BLaER1 treated with 17β-estradiol and CSF1 and Interleukin-3, amounts not matched to agents 10 nM and 100 nM (cell line): ENCODE data around the gene SEC61A1.

ENCODE experiments used
- H3K27ac ChIP-seq, 11 experiments: shearing (Covaris generic); formaldehyde crosslinking; 2 replicates each; pipeline ENCODE4 v1.8.1; 2022
- H3K27me3 ChIP-seq, 11 experiments: shearing (Covaris generic); formaldehyde crosslinking; 2 replicates each; pipeline ENCODE4 v1.8.1; 2022
- H3K36me3 ChIP-seq, 11 experiments: shearing (Covaris generic); formaldehyde crosslinking; 2 replicates each; pipeline ENCODE4 v1.8.1; 2022
- H3K4me1 ChIP-seq, 10 experiments: shearing (Covaris generic); formaldehyde crosslinking; 2 replicates each; pipeline ENCODE4 v1.8.1; 2022
- H3K4me2 ChIP-seq, 11 experiments: shearing (Covaris generic); formaldehyde crosslinking; 2 replicates each; pipeline ENCODE4 v1.8.1; 2022
- H3K4me3 ChIP-seq, 10 experiments: shearing (Covaris generic); formaldehyde crosslinking; 2 replicates each; pipeline ENCODE4 v1.8.1; 2022
- H3K9ac ChIP-seq, 11 experiments: shearing (Covaris generic); formaldehyde crosslinking; 2 replicates each; pipeline ENCODE4 v1.8.1; 2022
- H3K9me3 ChIP-seq, 11 experiments: shearing (Covaris generic); formaldehyde crosslinking; replicated peaks in 1 of 11; 2 replicates each; pipeline ENCODE4 v1.8.1; 2022
- H4K20me1 ChIP-seq, 11 experiments: shearing (Covaris generic); formaldehyde crosslinking; 2 replicates each; pipeline ENCODE4 v1.8.1; 2022
- Cebpa-rat ChIP-seq, 11 experiments: shearing (Covaris generic); IDR thresholded peaks; 2 replicates each; pipeline ENCODE4 v1.8.1; 2022

SEC61A1 gene

DNA sequence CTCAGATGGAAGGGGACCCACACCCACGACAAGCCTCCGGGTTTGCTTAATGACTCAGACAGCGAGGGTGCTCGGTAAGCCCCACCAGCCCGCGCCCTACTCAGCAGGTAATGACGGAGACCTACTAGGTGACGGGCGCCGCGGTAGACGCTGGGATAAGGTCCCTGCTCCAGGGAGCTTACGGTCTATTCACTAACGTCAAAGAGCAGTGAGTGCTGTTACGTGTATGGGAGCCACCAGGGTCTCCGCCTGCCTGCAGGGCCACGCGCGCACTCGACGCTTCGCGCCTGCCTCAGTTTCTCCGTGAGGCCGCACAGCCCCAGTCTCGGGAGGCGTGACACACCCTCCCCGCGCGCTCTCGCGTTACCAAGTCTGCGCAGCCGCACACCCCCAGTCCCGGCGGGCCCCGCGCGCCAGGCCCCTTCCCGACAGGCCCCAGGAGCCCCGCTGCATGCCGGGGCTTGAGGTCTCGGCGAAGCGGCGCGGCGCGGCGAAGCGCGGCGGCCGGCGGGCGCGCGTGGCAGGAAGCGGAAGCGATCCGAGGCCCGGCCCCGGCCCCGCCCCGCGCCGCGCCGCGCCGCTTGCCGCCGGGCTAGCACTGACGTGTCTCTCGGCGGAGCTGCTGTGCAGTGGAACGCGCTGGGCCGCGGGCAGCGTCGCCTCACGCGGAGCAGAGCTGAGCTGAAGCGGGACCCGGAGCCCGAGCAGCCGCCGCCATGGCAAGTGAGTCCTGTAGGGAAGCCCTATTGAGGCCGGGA is at the start of gene SEC61A1:
Gene SEC61A1, plus strand, starts transcription at position 601 of the 758 bp plus-strand sequence. Its CDS starts 116 bp downstream, at position 717.
- Histone ChIP-seq H3K27ac (peak within 1 kb of the TSS; percentile 89 to 98 (median 96)), H3K9me3 (no peaks in the 10 kb centered on the region), H3K4me1 (peaks cover 32 to 37% (median 34%) of the 10 kb centered on the region in 10 experiments), H4K20me1 (peaks cover 24 to 46% (median 39%) of the 10 kb centered on the region in 11 experiments), H3K27me3 (no peaks in the 10 kb centered on the region), H3K4me2 (peak within 1 kb of the TSS; percentile 89 to 98 (median 95)), H3K9ac (peak within 1 kb of the TSS; percentile 93 to 99 (median 98)), H3K4me3 (peak within 1 kb of the TSS; percentile 87 to 100 (median 97)), H3K36me3 (peaks cover 35 to 42% (median 38%) of the 10 kb centered on the region in 11 experiments)
- no peak for TF ChIP-seq Cebpa-rat (IDR thresholded peaks at IDR 0.05)

DNA sequence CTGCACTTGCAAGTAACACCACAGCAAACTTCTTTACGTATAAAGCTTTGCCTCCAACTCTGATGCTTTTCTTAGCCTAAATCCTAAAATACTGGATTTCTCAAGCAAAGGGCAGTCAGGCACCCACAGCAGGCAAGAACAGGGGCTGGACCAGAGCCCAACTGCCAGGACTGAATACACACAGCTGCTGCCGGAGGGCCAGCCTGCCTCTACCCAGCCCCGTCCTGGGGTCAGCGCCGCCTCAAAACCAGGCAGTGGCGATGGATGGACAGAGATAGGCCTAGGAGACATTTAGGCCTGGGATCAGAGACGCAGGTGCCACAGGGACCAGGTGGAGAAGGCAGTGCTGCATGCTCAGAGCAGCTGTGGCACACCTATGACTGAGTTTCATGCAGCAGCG is 47.6 kb upstream of the SEC61A1 start:
- H3K27ac ChIP-seq: no peak overlapping the region
- H3K4me1 ChIP-seq: 0 out of 20 replicates have a peak, but pooled peaks cover 0 to 3% (median 0%) of the 10 kb centered on the region in 10 experiments
- H3K4me3 ChIP-seq: no peak overlapping the region
- no peak for TF ChIP-seq Cebpa-rat (IDR thresholded peaks at IDR 0.05)
- no peak overlapping the region for H3K9ac ChIP-seq
- H3K36me3 ChIP-seq: no peaks in the 10 kb centered on the region
- no peaks in the 10 kb centered on the region for H3K27me3 ChIP-seq
- no peaks in the 10 kb centered on the region for H3K9me3 ChIP-seq
- H3K4me2 ChIP-seq: no peak overlapping the region
- H4K20me1 ChIP-seq: no peaks in the 10 kb centered on the region

DNA sequence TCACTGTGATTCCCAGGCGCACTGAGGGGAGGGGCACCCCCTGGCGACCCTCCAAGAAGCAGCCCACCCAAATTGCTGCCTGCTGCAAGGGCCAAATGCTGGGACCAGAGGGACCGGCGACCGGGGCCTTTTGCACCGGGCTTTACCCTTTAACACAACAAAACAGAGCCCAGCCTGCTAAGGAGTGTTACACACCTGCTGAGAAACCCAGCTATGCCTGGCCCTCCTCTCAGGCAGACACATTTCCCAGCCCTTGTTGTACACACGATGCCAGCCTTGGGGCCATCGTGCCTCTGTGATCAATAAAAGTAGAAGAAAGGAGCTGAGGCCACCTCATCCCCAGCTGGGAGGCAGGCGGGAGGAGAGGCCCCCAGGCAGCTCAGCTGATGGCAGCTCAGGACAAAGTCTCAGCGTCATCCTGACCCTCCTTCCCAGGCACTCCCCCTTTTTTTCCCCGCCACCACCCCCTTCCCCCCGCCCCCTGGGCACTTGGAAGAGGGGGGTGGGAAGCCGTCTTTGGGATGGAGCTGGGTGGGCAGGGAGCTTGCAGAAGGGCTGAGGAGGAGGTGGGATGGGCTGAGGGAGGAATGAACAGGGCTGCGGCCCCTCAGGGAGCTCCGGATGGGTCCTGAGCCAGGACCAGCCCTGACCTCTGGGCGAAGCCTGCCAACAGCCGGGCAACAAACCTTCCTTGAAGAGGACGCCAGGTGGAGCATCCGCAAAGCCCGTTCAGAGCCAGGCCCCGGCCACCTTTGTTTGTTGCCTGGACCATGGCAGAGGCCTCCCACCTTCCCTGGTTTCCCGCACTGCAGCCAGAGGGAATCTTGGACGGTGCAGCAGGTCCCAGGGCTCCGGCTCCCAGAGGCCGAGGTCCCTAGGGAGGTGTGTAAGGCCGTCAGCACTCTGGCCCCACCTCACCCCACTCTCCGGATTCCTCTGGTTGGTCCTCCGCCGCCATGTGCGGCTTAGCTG is 45.9 kb upstream of the SEC61A1 start:
- TF ChIP-seq Cebpa-rat (IDR thresholded peaks at IDR 0.05): no peak
- H3K27ac ChIP-seq: no peak overlapping the region

DNA sequence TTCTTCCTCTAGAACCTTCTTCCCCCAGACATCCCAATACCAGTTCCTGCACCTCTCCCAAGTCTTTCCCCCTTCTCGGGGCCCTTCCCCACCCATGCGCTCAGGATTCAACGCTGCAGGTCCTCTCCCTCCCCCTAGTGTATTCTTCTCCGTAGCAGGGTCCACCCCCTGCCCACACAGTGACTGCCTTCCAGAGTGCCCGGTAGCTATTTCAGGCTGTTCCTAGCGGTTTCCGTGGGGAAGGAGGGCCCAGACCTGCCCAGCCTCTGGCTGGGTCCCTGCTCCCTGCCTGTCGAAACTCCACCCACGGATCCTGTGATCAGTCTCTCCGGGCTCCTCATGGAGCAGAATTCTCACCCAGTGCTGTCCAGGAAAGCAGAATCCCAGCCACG is 45.2 kb upstream of the SEC61A1 start:
- TF ChIP-seq Cebpa-rat (IDR thresholded peaks at IDR 0.05): no peak
- Histone ChIP-seq H3K4me3 (no peak overlapping the region), H3K36me3 (no peaks in the 10 kb centered on the region), H3K27ac (no peak overlapping the region), H3K4me1 (0 out of 20 replicates have a peak, but pooled peaks cover 0 to 3% (median 0%) of the 10 kb centered on the region in 10 experiments), H4K20me1 (no peaks in the 10 kb centered on the region), H3K9ac (no peak overlapping the region), H3K9me3 (no peaks in the 10 kb centered on the region), H3K27me3 (no peaks in the 10 kb centered on the region), H3K4me2 (no peak overlapping the region)

More for the DNA sequence above, 45.9 kb upstream of the SEC61A1 start:
- no peak overlapping the region for H3K9ac ChIP-seq
- H3K4me1 ChIP-seq: 0 out of 20 replicates have a peak, but pooled peaks cover 0 to 3% (median 0%) of the 10 kb centered on the region in 10 experiments
- H3K27me3 ChIP-seq: no peaks in the 10 kb centered on the region
- no peaks in the 10 kb centered on the region for H3K36me3 ChIP-seq
- no peak overlapping the region for H3K4me2 ChIP-seq
- no peak overlapping the region for H3K4me3 ChIP-seq
- H3K9me3 ChIP-seq: no peaks in the 10 kb centered on the region
- no peaks in the 10 kb centered on the region for H4K20me1 ChIP-seq

DNA sequence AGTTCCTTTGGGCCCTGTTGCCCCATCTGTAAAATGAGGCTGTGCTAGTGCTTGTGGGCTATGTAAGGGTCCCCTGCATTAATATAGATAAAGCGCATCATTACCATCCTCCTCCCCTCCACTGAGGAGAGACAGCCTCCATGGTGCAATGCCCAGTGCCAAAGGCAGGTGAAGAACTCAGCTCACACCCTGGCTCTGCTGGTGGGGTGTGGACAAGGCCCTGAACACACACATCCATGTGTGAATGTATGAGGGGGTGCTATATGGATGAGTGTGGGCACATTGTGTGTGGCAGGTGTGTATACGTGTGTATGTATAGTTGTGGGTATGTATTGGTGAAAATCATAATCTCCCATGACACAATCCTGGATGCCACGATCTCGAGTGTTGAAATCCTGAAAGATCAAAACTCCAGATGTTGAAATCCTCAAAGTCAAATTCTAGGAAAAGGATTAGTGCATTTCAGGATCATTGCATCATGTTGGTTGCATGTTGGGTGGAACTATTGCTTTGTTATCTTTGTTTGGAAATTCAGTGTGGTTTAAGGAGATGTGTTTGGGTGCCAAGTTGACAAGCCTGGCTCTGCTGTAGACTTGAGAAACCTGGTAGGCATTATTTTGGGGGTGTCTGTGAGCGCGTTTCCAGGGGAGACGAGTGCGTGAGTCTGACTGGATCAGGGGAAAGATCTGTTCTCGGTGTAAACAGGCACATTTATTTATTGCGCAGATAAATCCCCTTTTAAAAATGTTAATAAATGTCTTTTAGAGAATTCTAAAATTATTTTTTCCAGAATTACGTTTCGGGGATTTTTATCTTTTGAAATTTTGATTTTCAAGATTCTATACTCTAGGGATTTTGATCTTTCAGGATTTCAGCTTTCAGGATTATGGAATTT is 42.0 kb upstream of the SEC61A1 start:
- 0 out of 22 replicates have a peak, but pooled peaks of 1 of the 11 experiments have one; percentile 26 for TF ChIP-seq Cebpa-rat (IDR thresholded peaks at IDR 0.05)

DNA sequence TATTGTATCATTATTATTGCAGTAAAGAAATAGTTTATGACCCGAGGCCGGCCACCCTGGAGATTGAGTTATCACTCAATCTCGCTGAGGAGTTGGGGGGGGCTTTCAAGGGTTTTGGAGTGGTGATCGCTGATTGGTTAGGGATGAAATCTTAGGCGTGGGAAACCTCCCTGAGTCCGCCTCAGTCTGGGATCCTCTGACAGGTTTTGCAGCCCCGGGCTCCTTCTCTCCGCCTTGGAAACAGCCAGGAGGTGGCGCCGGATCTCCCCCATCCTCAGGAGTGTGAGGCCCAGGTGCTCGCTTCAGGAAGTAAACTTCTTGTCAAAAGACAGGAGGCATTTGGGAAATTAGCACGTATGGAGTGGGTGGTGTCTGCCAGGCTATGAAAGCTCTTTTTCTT is 41.1 kb upstream of the SEC61A1 start:
- H4K20me1 ChIP-seq: no peaks in the 10 kb centered on the region
- peaks cover 3 to 17% (median 11%) of the 10 kb centered on the region in 11 experiments; a peak in 21 of 22 replicates for H3K9me3 ChIP-seq
- no peak overlapping the region for H3K4me2 ChIP-seq
- H3K4me3 ChIP-seq: no peak overlapping the region
- H3K9ac ChIP-seq: no peak overlapping the region
- 0 out of 20 replicates have a peak, but pooled peaks cover 0 to 3% (median 0%) of the 10 kb centered on the region in 10 experiments for H3K4me1 ChIP-seq
- no peaks in the 10 kb centered on the region; a peak in 1 of 22 replicates for H3K36me3 ChIP-seq
- TF ChIP-seq Cebpa-rat (IDR thresholded peaks at IDR 0.05): no peak
- H3K27me3 ChIP-seq: no peaks in the 10 kb centered on the region
- H3K27ac ChIP-seq: no peak overlapping the region

More for the DNA sequence above, 42.0 kb upstream of the SEC61A1 start:
- Histone ChIP-seq H3K4me1 (0 out of 20 replicates have a peak, but pooled peaks cover 0 to 3% (median 0%) of the 10 kb centered on the region in 10 experiments), H3K4me2 (no peak overlapping the region), H3K27ac (no peak overlapping the region), H3K9me3 (peaks cover 0 to 9% (median 2%) of the 10 kb centered on the region in 11 experiments; a peak in 13 of 22 replicates), H3K9ac (no peak overlapping the region), H3K27me3 (no peaks in the 10 kb centered on the region), H4K20me1 (no peaks in the 10 kb centered on the region), H3K36me3 (no peaks in the 10 kb centered on the region; a peak in 1 of 22 replicates), H3K4me3 (no peak overlapping the region)

DNA sequence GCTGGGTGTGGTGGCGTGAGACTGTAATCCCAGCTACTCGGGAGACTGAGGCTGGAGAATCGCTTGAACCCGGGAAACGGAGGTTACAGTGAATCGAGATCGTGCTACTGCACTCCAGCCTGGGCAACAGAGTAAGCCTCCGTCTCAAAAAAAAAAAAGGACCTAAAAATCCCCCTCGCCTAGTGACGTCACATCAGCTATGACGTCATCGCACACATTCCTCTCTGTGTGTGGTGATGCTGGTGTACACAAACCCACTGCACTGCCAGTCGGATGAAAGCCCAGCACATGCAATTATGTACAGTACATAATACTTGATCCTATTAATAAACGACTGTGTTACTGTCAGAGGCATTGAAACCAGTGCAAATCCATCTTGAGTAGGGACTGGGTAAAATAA is 40.2 kb upstream of the SEC61A1 start:
- Histone ChIP-seq H3K27me3 (no peaks in the 10 kb centered on the region), H4K20me1 (no peaks in the 10 kb centered on the region), H3K4me2 (no peak overlapping the region), H3K4me3 (no peak overlapping the region), H3K27ac (no peak overlapping the region), H3K9me3 (peaks cover 12 to 26% (median 20%) of the 10 kb centered on the region in 11 experiments; a peak in 21 of 22 replicates), H3K36me3 (no peaks in the 10 kb centered on the region; a peak in 1 of 22 replicates), H3K9ac (no peak overlapping the region), H3K4me1 (0 out of 20 replicates have a peak, but pooled peaks cover 0 to 1% (median 0%) of the 10 kb centered on the region in 10 experiments)
- TF ChIP-seq Cebpa-rat (IDR thresholded peaks at IDR 0.05): no peak

DNA sequence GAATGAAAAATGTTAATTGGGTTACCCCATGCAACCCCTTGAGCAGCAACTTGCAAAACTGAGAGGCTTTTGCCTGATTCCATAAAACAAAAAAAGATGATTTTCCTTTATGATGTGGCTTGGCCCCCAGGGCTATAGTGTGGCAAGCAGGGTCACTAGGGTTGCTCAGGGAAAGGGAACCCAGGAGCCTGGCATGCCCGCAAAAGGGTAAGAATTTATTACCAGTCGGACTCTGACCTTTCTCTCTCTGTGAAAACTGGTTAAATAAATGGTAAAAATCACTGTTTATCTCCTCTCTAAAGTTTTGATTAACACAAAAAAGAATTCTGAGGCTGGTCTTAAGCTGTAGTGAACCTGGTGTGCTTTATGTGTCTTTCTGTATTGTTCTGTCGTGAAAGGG is 37.7 kb upstream of the SEC61A1 start:
- no peak for TF ChIP-seq Cebpa-rat (IDR thresholded peaks at IDR 0.05)
- no peaks in the 10 kb centered on the region for H3K27me3 ChIP-seq
- no peaks in the 10 kb centered on the region for H4K20me1 ChIP-seq
- H3K9ac ChIP-seq: no peak overlapping the region
- H3K4me2 ChIP-seq: no peak overlapping the region
- no peaks in the 10 kb centered on the region; a peak in 1 of 22 replicates for H3K36me3 ChIP-seq
- no peaks in the 10 kb centered on the region for H3K4me1 ChIP-seq
- H3K4me3 ChIP-seq: no peak overlapping the region
- peaks cover 19 to 34% (median 27%) of the 10 kb centered on the region in 11 experiments; a peak in 21 of 22 replicates for H3K9me3 ChIP-seq
- H3K27ac ChIP-seq: no peak overlapping the region
